SK-N-SH (cell line): ENCODE data around the gene SFRP5. TPM values are rescaled to one million over a fixed set of nuclear protein-coding genes. Genes with fewer than 3 reads are reported as not detected.

Experiments
- CTCF ChIA-PET: fragments of 300-600, 350-600 bp; formaldehyde crosslinking; extraction: SDS; loops from one replicate; lab custom pipeline; 2021; lab: Yijun Ruan, JAX
- POLR2A ChIA-PET: fragments of 350-600 bp; sonication (Branson Sonifier 250); formaldehyde crosslinking; extraction: SDS; loops from one replicate; lab custom pipeline; 2020; ENCODE audit warnings: antibody characterized with exemption, inconsistent platforms; lab: Yijun Ruan, JAX
- DNase-seq: peaks from one replicate; pipeline ENCODE4 v3.0.0; 2012
- H2AFZ ChIP-seq: fragments of 200-600 bp; sonication (generic); 2 replicates; pipeline ENCODE4 v1.8.1; 2016; ENCODE audit warnings: antibody characterized with exemption, mild to moderate bottlenecking, low read depth
- H3F3A ChIP-seq: fragments of 200-600 bp; sonication (generic); replicated peaks from 2 replicates; pipeline ENCODE3; 2016; ENCODE audit warnings: antibody characterized with exemption, mild to moderate bottlenecking; ENCODE audit not compliant: insufficient read depth
- H3K27ac ChIP-seq, 2 experiments: fragments of 200-500 bp in 1 of 2; fragments of 200-600 bp in 1 of 2; sonication (Bioruptor generic) in 1 of 2; sonication (generic), shearing (Covaris generic) in 1 of 2; 2 replicates each; pipeline versions ENCODE4 v1.5.1 to v1.6.1; 2014 to 2016; ENCODE audit warnings: low read depth in 2 of 2, inconsistent platforms in 1 of 2, low read length in 1 of 2, mild to moderate bottlenecking in 1 of 2, mixed read lengths in 1 of 2
- H3K27me3 ChIP-seq: fragments of 200-600 bp; sonication (generic), shearing (Covaris generic); 2 replicates; pipeline ENCODE4 v1.6.1; 2016; ENCODE audit warnings: mixed run types; ENCODE audit not compliant: insufficient read depth
- H3K36me3 ChIP-seq, 2 experiments: fragments of 200-500 bp in 1 of 2; fragments of 200-600 bp in 1 of 2; sonication (Bioruptor generic) in 1 of 2; sonication (generic) in 1 of 2; replicated peaks in 1 of 2; 2 replicates each; pipeline versions ENCODE3 to v1.5.1; 2014 to 2016; ENCODE audit warnings: low read length in 1 of 2, mild to moderate bottlenecking in 1 of 2; ENCODE audit not compliant: insufficient read depth in 2 of 2, control insufficient read depth in 1 of 2
- H3K4me1 ChIP-seq, 2 experiments: fragments of 200-500 bp in 1 of 2; fragments of 200-600 bp in 1 of 2; sonication (Bioruptor generic) in 1 of 2; sonication (generic), shearing (Covaris generic) in 1 of 2; 2 replicates each; pipeline versions ENCODE4 v1.5.1 to v1.6.1; 2014 to 2016; ENCODE audit warnings: low read depth in 1 of 2, low read length in 1 of 2, mixed run types in 1 of 2; ENCODE audit not compliant: insufficient read depth in 2 of 2, control insufficient read depth in 1 of 2
- H3K4me2 ChIP-seq: fragments of 200-600 bp; sonication (generic), shearing (Covaris generic); 2 replicates; pipeline ENCODE4 v1.6.1; 2017; ENCODE audit warnings: mixed run types
- H3K4me3 ChIP-seq, 2 experiments: fragments of 200-500 bp in 1 of 2; fragments of 200-600 bp in 1 of 2; sonication (Bioruptor generic) in 1 of 2; sonication (generic), shearing (Covaris generic) in 1 of 2; 2 replicates each; pipeline versions ENCODE4 v1.5.1 to v1.8.1; 2014 to 2016; ENCODE audit warnings: low read depth in 2 of 2, inconsistent platforms in 1 of 2, low read length in 1 of 2, mild to moderate bottlenecking in 1 of 2, mixed read lengths in 1 of 2, moderate library complexity in 1 of 2
- H3K79me2 ChIP-seq: fragments of 200-600 bp; sonication (generic); 2 replicates; pipeline ENCODE4 v1.8.1; 2017; ENCODE audit warnings: mild to moderate bottlenecking; ENCODE audit not compliant: insufficient read depth
- H3K9ac ChIP-seq: fragments of 200-600 bp; sonication (generic); 2 replicates; pipeline ENCODE4 v1.6.1; 2017; ENCODE audit warnings: mixed run types
- H3K9me2 ChIP-seq: fragments of 200-600 bp; sonication (generic); 2 replicates; pipeline ENCODE4 v1.6.1; 2017; ENCODE audit warnings: mixed run types
- H3K9me3 ChIP-seq: fragments of 200-600 bp; sonication (generic); 2 replicates; pipeline ENCODE4 v1.6.1; 2017; ENCODE audit warnings: mixed run types, mild to moderate bottlenecking, moderate library complexity
- H4K20me1 ChIP-seq: fragments of 200-600 bp; sonication (generic); 2 replicates; pipeline ENCODE4 v1.6.1; 2017; ENCODE audit warnings: mild to moderate bottlenecking, mixed run types; ENCODE audit not compliant: insufficient read depth
- ELF1 ChIP-seq: IDR thresholded peaks from 2 replicates; pipeline ENCODE4 v1.4.0; 2012
- EP300 ChIP-seq, 2 experiments: IDR thresholded peaks; 2 replicates each; pipeline versions ENCODE4 v1.4.0 to v1.6.1; 2012; ENCODE audit warnings: borderline replicate concordance in 1 of 2, low read depth in 1 of 2, low read length in 1 of 2
- GATA2 ChIP-seq: sonication (generic); formaldehyde crosslinking; IDR thresholded peaks from 2 replicates; pipeline ENCODE4 v1.5.0; 2020; ENCODE audit warnings: mild to moderate bottlenecking, missing genetic modification reagents
- JUND ChIP-seq: IDR thresholded peaks from 2 replicates; pipeline ENCODE4 v1.4.0; 2012
- PBX3 ChIP-seq: IDR thresholded peaks from 2 replicates; pipeline ENCODE4; 2012
- RCOR1 ChIP-seq: fragments of 150-350 bp; IDR thresholded peaks from 2 replicates; pipeline ENCODE4 v1.6.1; 2017; ENCODE audit warnings: antibody characterized with exemption, low read length
- RXRA ChIP-seq: IDR thresholded peaks from 2 replicates; pipeline ENCODE4 v1.4.0; 2012; ENCODE audit warnings: low read depth, mild to moderate bottlenecking, borderline replicate concordance
- SMC3 ChIP-seq: IDR thresholded peaks from 2 replicates; pipeline ENCODE4 v1.6.1; 2012; ENCODE audit warnings: low read depth, low read length, improper control_type of control experiment
- TAF1 ChIP-seq: IDR thresholded peaks from 2 replicates; pipeline ENCODE4 v1.6.1; 2012; ENCODE audit warnings: low read depth, mild to moderate bottlenecking, low read length, moderate library complexity, borderline replicate concordance
- TCF12 ChIP-seq: IDR thresholded peaks from 2 replicates; pipeline ENCODE4 v1.4.0; 2012
- USF1 ChIP-seq: IDR thresholded peaks from 2 replicates; pipeline ENCODE4 v1.4.0; 2012; ENCODE audit warnings: low read depth, borderline replicate concordance
- YY1 ChIP-seq: IDR thresholded peaks from 2 replicates; pipeline ENCODE4 v1.4.0; 2012; ENCODE audit warnings: low read depth, mild to moderate bottlenecking
- WGBS: methylation state at CpG from one replicate; pipeline ENCODE4 v1.1.6; 2017; ENCODE audit warnings: low lambda C conversion rate; 5-methylcytosine and 5-hydroxymethylcytosine counted together
- polyA plus RNA-seq, 3 experiments: library from polyadenylated mRNA; depleted of rRNA; stranded (reverse); fragments of >200 nt; gene quantifications; 2 replicates each; pipeline ENCODE4 v1.2.3, GENCODE V29; 2012

The SFRP5 gene
- polyA plus RNA-seq, 1 of the 3 experiments (the other 2 are of a cell fraction), result not detected

- H3K4me3 ChIP-seq, result peak overlapping the region in 1 of 2 experiments; percentile 35; a peak in 2 of 4 replicates
- peak; percentile 84 for DNase-seq
- H3K4me1 ChIP-seq, result peaks cover 0 to 4% of the 10 kb centered on the region in 2 experiments; a peak in 1 of 4 replicates
- H3K9ac ChIP-seq, result no peak overlapping the region
- H3F3A ChIP-seq, result no peaks in the 10 kb centered on the region
- no peaks in the 10 kb centered on the region for H3K9me2 ChIP-seq
- peaks cover 21% of the 10 kb centered on the region; the same call in 1 of the 2 replicates for H3K27me3 ChIP-seq
- 9% methylated on average over 11 of the region's 90 CpGs for WGBS
- no peak for TF ChIP-seq USF1
- H3K79me2 ChIP-seq, result no peaks in the 10 kb centered on the region
- H3K9me3 ChIP-seq, result no peaks in the 10 kb centered on the region
- peak overlapping the region; percentile 44; the same call in 1 of the 2 replicates for H3K4me2 ChIP-seq
- POLR2A ChIA-PET, result interaction anchor here (0.8 kb wide), 1 partner anchor 8 kb away, joined by 3 read pairs; no protein-coding TSS in a partner anchor
- H3K27ac ChIP-seq, result no peak overlapping the region
- no peaks in the 10 kb centered on the region for H4K20me1 ChIP-seq
- no peak overlapping the region for H2AFZ ChIP-seq
- no peaks in the 10 kb centered on the region for H3K36me3 ChIP-seq
- CTCF ChIA-PET, result interaction anchor here (0.6 to 5.0 kb wide), 10 partner anchors 8 to 275 kb away, joined by 3 to 37 read pairs (median 4); no protein-coding TSS in a partner anchor
These were observed 526 bp downstream of the SFRP5 start for GRCh38 chr10:97771055-97771891.

GRCh38 chr10:97770255-97770654 lies 1.5 kb downstream of the SFRP5 start:
- no peaks in the 10 kb centered on the region for H3K9me2 ChIP-seq
- no peak overlapping the region for H3K27ac ChIP-seq
- H3K4me3 ChIP-seq, result no peak overlapping the region
- no peaks in the 10 kb centered on the region for H3K79me2 ChIP-seq
- POLR2A ChIA-PET, result no interaction called here
- no peaks in the 10 kb centered on the region for H3K9me3 ChIP-seq
- peaks cover 21% of the 10 kb centered on the region; the same call in 1 of the 2 replicates for H3K27me3 ChIP-seq
- no peaks in the 10 kb centered on the region for H3K36me3 ChIP-seq
- H3K4me2 ChIP-seq, result no peak overlapping the region
- no peak overlapping the region for H2AFZ ChIP-seq
- H3F3A ChIP-seq, result no peaks in the 10 kb centered on the region
- DNase-seq, result no peak
- WGBS, result 89% methylated on average over 5 of the region's 5 CpGs
- peaks cover 0 to 4% of the 10 kb centered on the region in 2 experiments; a peak in 1 of 4 replicates for H3K4me1 ChIP-seq
- CTCF ChIA-PET, result interaction anchor here (0.8 to 5.0 kb wide), 4 partner anchors 11 to 100 kb away, joined by 3 to 37 read pairs (median 4); no protein-coding TSS in a partner anchor
- no peak overlapping the region for H3K9ac ChIP-seq
- no peaks in the 10 kb centered on the region for H4K20me1 ChIP-seq
- TF ChIP-seq SMC3 (no peak), RXRA (no peak), JUND (no peak), PBX3 (no peak), YY1 (no peak), TCF12 (no peak), RCOR1 (no peak), EP300 (IDR thresholded peaks at IDR 0.05; ENCODE audit: borderline replicate concordance in 1 of 2, low read depth in 1 of 2, low read length in 1 of 2) (no peak), TAF1 (no peak), ELF1 (no peak), GATA2 (CRISPR knock-in tag) (no peak)
